NCI-H524 (cell line): Measurements from ENCODE around the gene ATOSA.

Experiments used
- DNase-seq, 2 experiments: peaks; one replicate each; lab custom pipeline; 2025; lab: John Stamatoyannopoulos, UW

ATOSA gene, protein sequence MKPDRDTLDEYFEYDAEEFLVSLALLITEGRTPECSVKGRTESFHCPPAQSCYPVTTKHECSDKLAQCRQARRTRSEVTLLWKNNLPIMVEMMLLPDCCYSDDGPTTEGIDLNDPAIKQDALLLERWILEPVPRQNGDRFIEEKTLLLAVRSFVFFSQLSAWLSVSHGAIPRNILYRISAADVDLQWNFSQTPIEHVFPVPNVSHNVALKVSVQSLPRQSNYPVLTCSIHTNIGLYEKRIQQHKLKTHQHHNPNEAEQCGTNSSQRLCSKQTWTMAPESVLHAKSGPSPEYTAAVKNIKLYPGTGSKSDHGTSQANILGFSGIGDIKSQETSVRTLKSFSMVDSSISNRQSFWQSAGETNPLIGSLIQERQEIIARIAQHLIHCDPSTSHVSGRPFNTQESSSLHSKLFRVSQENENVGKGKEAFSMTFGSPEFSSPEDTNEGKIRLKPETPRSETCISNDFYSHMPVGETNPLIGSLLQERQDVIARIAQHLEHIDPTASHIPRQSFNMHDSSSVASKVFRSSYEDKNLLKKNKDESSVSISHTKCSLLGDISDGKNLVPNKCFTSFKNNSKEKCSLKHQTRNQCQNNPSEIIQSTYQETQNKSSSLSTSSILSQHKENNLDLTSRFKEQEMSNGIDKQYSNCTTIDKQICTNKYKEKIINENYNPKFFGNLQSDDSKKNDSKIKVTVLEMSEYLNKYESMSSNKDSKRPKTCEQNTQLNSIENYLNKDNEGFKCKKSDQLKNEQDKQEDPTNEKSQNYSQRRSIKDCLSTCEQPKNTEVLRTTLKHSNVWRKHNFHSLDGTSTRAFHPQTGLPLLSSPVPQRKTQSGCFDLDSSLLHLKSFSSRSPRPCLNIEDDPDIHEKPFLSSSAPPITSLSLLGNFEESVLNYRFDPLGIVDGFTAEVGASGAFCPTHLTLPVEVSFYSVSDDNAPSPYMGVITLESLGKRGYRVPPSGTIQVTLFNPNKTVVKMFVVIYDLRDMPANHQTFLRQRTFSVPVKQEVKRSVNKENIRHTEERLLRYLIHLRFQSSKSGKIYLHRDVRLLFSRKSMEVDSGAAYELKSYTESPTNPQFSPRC

DNA sequence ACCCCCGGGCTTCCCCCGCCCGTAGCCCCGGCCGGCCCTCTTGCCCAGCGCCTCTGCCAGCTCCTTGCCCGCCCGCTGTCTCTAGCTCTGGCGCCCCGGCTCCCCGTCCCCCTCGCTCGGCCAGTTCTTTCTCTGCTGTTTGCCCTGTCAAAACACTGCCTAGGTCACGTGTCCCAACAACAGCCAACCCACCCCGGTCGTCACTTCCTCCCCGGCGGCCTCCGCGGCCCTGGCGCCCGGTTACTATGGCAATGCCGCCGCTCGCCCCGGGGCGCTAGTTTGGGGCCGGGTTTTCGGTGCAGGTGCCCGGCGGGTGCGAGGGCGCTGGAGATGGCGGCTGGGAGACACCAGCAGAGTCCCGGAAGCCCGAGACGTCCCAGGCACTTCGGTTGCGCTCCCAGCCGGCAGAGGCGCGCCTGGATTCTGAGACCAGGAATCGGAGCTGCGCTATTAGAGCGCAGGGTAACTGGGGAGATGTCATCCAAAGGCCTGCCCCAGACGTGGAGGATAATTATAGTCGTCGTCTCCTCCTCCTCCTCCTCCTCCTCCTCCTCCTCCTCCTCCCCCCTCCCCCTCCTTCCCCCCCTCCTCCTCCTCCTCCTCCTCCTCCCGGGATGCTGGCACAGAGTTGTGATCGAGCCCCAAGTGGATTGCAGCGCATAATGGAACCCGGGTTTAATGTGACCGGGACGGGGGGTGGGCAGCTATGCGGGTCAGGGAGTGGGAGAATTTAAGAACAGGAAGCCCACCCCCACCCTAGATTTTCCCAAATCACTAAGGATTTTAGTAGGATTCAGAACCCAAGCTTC, at the start of gene ATOSA:
ATOSA (minus strand) TSS at position 157 of the 809 bp plus-strand sequence. CDS start 1,367 bp downstream, outside the sequence.
- DNase-seq: peak; percentile 77 to 87

DNA sequence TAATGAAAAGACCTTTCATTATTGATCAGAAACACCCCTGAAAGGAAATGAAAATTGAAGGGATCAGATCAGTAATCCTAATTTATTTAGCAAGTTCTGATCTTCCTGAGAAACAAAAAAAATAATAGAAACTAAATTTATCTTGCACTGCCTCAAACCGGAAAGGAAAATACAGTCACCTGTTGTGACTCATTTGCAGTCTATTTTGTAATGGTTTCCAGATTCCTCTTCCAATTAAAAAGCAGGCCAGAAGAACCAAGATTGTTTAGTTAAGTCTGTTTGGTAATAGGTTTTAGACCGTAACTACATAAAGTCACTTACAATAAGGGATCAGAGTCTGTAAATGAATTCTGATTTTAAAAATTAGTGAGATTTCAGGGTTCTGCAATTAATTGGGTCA, 49.7 kb upstream of the ATOSA start:
- no peak for DNase-seq

DNA sequence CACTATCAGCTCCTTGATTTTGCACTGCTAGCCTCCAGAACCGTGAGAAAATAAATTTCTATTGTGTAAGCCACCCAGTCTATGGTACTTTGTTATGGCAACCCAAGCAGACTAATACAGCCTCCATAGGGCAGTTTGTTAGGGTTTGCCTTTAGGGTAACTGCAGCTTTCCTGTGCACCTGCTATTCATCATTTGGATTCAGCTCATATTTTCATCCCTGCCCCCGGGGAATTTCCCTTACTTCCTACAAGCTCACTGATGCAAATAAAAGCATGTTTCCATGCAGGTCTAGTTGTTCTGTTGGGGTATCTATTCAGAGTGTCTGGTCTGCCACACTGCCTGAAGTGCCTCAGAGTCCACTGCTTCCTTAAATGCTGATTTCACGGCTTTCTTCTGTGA, 48.6 kb upstream of the ATOSA start:
- DNase-seq: no peak

DNA sequence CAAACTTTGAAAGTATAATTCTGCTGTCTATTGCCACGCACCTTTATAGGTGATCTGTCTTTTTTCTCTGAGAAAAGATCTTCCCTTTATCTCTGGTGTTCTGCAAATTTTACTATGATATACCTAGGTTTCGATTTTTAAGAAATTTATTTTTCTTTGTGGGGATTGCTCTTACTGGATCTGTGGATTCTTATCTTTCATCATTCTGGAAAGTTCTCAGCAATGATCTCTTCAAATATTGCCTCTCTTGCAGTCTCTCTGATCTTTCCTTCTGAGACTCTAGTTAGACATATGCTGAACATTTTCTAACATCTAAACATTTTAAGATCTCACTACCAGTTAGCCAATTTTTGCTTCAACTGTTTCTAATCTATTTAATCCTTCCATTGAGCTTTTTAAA, 47.0 kb upstream of the ATOSA start:
- DNase-seq: no peak

DNA sequence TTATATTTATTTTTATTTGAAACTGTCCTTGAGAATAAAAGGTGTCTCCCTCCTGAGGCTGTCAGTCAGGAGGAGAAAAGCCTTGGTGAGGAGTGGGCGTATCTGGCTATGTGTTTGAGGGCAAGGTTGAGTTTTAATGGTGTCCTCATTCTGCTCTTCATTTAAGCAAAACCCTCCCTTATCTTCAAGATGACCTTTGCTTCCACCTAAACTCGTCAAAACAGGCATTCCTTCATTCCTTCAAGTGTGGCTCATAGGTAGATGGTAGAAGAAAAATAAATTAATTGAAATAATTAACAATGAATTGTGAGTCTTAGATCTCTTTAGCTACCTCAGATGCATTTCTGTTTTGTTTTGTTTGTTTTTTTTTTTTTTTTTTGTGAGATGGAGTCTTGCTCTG, 39.4 kb upstream of the ATOSA start:
- DNase-seq: no peak

DNA sequence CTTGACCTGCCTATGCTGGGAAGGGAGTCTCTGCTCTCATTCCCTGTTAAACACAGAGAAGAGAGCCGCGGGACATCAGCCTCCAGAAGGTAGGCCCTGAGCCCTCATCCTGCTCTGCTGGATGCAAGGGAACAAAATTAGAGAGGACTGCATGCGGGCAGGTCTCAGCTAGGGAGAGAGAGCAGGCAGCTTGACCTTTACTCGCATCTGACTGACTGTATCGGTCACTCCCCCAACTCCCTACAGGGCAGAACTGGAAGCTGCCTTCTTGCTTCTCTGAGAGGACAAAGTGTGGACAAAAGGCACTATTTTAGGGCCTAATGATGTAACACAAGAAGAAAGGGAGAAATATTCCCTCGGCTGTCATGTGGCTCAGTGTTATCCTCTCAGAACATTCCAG, 38.7 kb upstream of the ATOSA start:
- DNase-seq: no peak

DNA sequence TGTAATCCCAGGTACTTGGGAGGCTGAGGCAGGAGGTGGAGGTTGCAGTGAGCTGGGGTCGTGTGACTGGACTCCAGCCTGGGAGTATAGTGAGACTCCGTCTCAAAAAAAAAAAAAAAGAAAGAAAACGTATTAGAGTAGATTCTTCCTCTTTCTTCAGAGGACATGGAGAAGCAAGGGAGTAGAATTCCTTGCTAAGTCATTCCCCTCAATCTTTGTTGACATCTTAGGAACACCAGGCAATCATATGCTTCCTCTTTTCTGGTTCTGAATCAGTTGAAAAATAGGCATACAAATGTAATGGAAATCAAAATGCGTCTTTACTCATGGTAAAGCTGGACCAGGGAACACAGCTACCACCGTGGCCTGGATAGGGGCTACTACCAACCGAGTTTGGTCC, 38.3 kb upstream of the ATOSA start:
- no peak for DNase-seq

DNA sequence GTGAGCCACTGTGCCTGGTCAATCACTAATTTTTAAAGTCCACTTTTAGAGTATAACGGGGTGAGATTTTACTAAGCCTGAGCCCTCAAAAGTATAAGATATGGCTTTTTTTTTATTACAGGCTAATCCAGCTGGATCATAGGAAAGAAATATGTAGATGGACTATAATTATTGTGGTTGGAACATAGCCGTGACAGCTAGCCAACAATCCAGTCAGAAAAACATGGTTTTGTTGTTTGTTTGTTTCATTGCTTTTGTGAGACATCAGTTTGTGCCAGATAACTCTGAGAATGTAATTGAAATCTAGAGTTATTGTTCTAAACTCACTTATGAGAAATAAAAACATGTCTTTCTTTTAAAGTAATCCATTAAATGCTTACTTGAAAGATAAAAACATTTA, 37.3 kb upstream of the ATOSA start:
- no peak for DNase-seq

DNA sequence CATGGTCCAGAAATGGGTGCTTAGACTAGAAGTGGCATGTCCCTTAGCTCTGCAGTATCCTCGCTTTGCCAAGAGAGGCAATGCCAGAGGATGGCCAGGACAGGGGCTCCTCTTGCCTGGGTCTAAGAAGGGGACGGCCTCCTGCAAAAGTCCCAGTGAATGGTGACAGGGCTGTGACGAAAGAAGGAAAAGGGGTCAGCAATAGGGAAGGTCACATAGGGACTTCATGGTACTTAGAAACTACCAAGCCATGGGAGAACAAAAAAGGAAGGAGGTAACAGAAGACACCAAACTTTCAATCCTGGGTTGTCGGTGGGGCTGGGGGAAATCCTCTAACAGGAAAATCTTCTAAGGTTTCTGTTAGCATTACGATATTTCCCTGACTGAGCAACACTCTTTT, 36.2 kb upstream of the ATOSA start:
- no peak for DNase-seq

DNA sequence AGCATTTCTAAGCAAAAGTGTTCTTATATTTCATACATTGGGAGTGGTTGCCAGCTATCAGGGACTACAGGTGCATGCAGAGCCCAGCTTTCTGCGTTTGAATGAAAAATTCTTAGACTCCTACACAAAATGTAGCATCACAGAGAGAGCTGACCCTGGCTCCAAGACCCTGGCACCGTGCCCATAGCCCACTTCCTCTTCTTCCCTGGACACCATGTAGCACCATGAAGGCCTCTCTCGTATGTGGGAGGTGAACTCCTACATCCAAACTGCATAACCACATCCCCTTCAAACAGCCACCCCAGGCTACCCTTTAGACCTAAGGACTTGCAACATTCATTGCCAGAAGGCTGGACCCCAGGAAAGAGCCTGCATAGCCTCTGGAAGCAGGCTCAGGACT, 35.8 kb upstream of the ATOSA start:
- DNase-seq: no peak

DNA sequence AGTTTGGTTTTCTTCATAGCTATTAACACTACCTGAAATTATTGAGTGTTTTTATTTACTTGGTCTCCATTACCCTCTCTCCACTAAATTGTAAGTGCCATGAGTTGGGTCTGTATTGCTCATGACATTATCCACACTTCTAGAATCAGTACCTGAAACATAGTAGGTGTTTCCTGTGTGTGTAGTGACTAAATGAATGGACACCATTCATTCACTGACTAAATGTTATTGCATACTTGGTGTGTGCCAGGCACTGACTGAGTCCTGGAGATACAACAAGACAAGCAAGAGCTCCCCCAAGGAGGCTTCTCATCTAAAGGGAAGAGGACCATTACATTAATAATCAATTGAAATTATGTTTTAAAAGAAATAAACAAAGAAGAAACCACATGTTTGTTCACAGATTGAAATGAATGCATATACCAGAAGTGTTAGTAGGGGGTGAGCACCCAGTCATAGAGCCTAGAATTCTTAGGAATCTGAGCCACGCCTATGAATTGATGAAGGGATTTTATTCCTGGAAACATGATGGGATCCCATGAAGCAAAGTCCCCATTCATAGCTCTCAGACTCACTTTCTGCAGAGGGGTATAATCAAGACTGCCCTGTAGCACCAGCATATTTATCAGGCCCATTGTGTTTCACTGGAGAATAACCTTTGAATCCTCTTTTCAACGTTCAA, 31.7 kb upstream of the ATOSA start:
- no peak for DNase-seq

DNA sequence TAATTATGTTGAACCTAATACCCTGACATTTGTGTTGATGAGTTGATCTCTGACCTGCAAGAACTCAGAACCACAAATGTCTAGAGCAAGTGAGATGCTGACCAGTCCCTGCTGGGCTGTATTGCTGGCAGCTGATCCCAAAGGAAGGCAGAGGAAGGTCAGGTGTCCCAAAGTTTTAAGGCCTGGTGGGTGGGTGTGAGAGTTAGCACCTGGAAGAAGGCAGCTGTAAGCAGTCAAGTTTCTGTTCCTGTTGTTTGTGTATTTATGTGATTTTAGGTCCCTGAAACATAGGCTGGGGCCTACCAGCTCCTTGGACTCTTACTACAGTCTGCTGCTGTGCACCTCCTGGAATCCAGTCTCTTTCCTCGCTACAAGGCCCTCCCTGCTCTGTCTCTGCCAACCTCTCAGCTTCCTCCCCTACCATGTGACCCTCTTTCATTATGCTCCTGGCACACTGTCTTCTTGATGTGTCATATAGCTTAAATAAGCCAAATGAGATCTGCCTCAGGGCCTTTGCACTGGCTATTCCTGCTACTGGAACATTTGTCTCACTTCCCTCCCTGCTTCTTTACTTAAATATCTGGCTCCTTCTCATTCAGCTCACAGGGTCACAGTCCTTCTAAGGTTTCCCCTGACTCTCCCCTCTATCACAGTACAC, 31.0 kb upstream of the ATOSA start:
- DNase-seq: no peak

DNA sequence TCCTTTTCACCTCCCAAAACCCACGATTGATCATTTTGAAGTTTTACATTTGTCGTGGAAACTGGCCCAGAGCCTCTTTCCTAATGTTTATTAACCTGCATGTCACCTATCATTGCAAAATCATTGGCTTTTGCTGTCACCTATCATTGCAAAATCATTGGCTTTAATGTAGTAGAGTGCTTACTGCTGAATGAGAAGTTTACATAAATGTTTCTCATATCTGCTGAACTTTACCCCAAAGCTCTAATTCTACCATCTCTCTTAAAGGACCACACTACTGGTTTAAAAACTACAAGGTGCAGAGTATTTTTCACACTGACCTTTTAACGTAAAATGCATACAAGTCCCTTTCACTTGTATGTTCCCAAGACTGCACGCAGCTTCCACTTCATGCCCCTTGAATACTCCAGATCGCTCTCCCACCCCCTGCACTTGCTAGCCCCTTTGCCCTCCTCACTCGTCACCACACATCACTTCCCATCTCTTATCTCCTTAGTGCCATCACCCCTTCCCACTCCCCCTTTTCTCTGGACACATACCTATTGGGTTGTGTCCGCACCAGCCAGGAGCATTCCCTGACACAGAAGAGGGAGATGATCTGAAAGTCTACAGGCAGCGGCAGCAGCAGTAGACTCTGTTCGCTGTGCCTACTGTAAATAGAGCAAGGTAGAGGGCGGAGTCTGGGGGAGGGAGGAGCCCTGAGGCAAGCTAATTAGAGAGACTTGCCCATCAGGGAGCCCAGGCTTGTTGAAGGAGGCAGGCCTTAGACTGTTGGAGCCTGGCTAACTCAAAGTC, 30.2 kb upstream of the ATOSA start:
- DNase-seq: no peak

DNA sequence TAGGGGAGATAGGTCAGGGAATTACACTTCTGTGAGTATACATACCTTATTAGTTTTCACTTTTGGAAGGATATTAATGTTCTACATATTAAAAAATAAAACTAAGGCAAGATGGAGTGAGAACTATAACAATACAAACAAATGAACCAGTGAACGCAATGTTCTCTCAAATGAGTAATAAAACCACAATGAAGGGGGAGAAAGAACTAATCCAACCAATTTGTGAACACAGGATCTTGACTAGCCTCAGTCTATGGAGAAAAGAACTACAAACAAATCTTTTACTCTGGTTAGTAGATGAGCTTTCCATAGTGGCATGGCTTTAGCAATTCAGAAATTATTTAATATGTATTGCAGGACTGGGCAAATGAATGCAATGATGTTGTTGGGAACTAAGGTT, 26.9 kb upstream of the ATOSA start:
- no peak for DNase-seq

DNA sequence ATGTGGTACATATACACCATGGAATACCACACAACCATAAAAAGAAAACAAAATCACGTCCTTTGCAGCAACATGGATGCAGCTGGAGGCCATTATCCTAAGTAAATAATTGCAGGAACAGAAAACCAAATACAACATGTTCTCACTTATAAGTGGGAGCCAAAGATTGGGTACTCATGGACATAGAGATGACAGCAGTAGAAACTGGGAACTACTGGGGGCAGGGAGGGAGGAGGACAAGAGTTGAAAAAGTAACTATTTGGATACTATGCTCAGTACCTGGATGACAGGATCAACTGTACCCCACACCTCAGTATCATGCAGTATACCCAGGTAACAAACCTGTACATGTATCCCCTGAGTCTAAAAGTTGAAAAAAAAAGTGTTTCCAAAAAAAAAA, 23.2 kb upstream of the ATOSA start:
- no peak for DNase-seq

DNA sequence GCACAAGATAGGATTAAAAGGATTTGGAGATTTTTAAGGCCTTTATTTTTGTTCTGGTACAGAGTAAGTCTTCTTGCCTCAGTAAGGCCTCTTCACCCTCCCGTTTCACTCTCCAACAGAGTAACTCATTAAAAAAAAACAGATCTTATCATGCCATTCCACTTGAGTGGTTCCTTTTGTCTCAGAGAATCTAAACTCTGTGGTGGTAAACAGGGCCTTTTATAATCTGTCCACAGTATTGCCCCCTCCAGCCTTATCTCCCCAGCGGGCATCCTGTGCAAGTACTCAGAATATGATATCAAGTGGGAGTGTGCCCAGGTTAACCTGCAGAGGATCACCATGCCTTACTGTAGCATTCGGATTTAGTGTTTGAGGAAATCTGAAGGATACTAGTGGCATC, 20.3 kb upstream of the ATOSA start:
- no peak for DNase-seq

DNA sequence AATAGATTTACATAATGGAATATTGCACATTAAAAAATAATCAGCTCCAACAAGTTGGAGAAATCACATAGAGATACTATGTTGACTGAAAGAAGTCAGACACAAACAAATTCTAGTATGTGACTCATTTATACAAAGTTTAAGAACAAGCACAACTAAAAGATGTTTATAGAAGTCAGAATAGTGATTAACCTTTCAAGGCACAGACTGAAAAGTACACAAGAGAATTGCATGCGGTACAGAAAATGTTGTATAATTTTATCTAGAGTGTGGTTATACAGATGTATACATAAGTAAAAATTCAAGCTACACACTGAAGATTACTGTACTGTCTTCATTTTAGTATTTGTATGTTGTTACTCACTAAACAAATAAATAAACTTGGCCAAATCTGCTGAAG, 19.3 kb upstream of the ATOSA start:
- DNase-seq: no peak

DNA sequence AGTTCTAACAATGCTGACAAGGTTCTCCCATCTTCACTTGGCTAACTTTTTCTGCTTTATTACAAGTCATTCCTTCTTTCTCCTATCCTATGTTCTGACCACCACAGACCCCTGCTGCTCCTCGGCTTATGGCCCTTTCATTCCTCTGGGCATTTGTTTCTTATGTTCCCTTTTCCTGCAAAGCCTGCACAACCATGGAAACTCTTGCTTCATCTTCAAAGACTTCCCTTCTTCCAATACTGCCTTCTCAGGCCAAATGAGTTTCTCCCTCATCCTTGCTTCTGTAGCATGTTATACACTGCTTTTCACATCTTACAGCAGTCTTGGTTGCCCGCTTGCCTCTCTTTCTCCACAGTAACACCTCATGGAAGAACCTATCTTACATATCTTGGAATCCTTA, 17.9 kb upstream of the ATOSA start:
- no peak for DNase-seq

DNA sequence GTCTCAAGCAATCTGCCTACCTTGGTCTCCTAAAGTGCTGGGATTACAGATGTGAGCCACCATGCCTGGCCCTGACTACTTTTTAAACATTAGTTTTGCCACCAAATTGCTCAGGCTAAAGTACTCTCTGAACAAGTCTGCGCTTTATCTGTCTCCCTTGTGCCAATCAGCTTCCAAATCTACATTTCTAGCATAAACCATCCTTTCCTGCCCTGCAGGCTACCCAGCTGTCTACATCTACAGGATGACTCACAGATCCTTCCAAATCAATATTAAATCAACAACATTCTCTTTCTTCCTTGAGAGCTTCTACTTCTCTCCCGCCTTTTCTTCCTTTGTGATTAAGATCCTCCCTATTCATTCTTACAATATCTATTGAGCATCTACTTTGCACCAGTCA, 16.0 kb upstream of the ATOSA start:
- no peak for DNase-seq

DNA sequence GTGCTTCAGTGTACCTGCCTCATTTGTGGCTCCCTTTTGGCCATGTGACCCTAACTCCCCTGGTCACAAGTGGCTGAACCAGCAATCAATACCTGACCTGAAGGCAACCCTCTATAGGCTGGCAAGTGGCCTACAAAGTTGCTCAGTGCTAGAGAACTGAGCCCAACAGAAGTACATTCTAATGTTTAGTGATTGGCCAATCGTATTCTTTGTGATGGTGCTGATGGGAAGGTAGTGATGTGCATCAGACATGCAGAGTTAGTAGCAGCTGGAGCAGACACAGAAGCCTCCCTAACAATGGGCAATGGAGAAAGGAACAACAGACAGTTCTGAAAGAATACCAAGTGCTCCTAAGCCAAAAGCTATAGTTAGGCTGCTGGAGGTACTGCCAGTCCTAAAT, 10.4 kb upstream of the ATOSA start:
- DNase-seq: no peak
